Stomach (tissue), 9 donors: ENCODE results near the gene GDF2. TPM values are rescaled to one million over a fixed set of nuclear protein-coding genes. Genes with fewer than 3 reads are reported as not detected.

Source experiments
- DNase-seq, 2 donors: peaks; one replicate each; pipeline versions ENCODE4 v3.0.0 to v3.0.0-alpha.2; 2013 to 2019
- H3K27ac ChIP-seq, 5 donors: fragments of 200-600 bp in 4 of 5; sonication (generic) in 4 of 5; one replicate each; pipeline ENCODE4 v1.5.1; 2013 to 2019; ENCODE audit warnings: mild to moderate bottlenecking in 1 of 5, moderate library complexity in 1 of 5
- H3K27me3 ChIP-seq, 3 donors: fragments of 200-600 bp; sonication (generic); one replicate each; pipeline ENCODE4 v1.5.1; 2017 to 2019; ENCODE audit warnings: mixed run types in 1 of 3
- H3K36me3 ChIP-seq, 4 donors: fragments of 200-600 bp; sonication (generic); 1 replicate in 3 of 4; 2 replicates in 1 of 4; pipeline ENCODE4 v1.5.1; 2016 to 2019
- H3K4me1 ChIP-seq, 4 donors: fragments of 200-600 bp; sonication (generic); one replicate each; pipeline ENCODE4 v1.5.1; 2016 to 2019
- H3K4me3 ChIP-seq, 4 donors: fragments of 200-600 bp; sonication (generic) in 3 of 4; one replicate each; pipeline ENCODE4 v1.5.1; 2016 to 2019; ENCODE audit warnings: mild to moderate bottlenecking in 1 of 4
- H3K9me3 ChIP-seq, 4 donors: fragments of 200-600 bp; sonication (generic); one replicate each; pipeline ENCODE4 v1.5.1; 2016 to 2019
- EP300 ChIP-seq: sonication (generic); formaldehyde crosslinking; IDR thresholded peaks from one replicate; pipeline ENCODE4 v1.6.1; 2017; ENCODE audit warnings: antibody characterized with exemption
- POLR2A ChIP-seq, 4 donors: fragments of 450-650 bp; IDR thresholded peaks; one replicate each; pipeline ENCODE4 v1.6.1; 2016; ENCODE audit warnings: antibody characterized with exemption in 4 of 4, control low read depth in 2 of 4, mild to moderate bottlenecking in 1 of 4, moderate library complexity in 1 of 4
- POLR2AphosphoS5 ChIP-seq, 3 donors: sonication (generic); formaldehyde crosslinking; IDR thresholded peaks; one replicate each; pipeline ENCODE4 v1.6.1; 2016; ENCODE audit warnings: antibody characterized with exemption in 3 of 3
- WGBS, 5 donors: extraction: QIAGEN DNeasy Blood & Tissue Kit in 3 of 5; methylation state at CpG; one replicate each; pipeline versions ENCODE4 v1.1.5 to v1.1.7; 2013 to 2018; 5-methylcytosine and 5-hydroxymethylcytosine counted together
- intact Hi-C: fragments of 100-400 bp; cut with DNase I; formaldehyde crosslinking; loops from one replicate; pipeline ENCODE4 v1.15.1; 2023; ENCODE audit warnings: low total_unique reads
- polyA plus RNA-seq, 3 donors: library from polyadenylated mRNA; stranded (reverse); fragments of 200-250 nt; gene quantifications; one replicate each; pipeline ENCODE4 v1.2.3, GENCODE V29; 2013
- total RNA-seq, 5 donors: library from RNA; depleted of rRNA; stranded (reverse); fragments of >200 nt; gene quantifications; one replicate each; pipeline versions ENCODE4 v1.1.0 to v1.2.3, GENCODE V29; 2014 to 2016
- TF ChIP-seq, protein P1 (sequence below), 7 experiments: fragments of 450-650 bp in 4 of 7; fragments of 200-600 bp in 3 of 7; sonication (generic) in 3 of 7; IDR thresholded peaks; one replicate each; pipeline ENCODE4 v1.5.1; 2016 to 2019; ENCODE audit warnings: antibody characterized with exemption in 7 of 7, control low read depth in 2 of 7, mild to moderate bottlenecking in 1 of 7
- donor health status: healthy with polysubstance abuse.
- donor health status: Bipolar disorder and iron deficiency.
- donor health status: healthy.

GDF2 gene
- total and polyA plus RNA-seq, 8 donors = not detected

DNA sequence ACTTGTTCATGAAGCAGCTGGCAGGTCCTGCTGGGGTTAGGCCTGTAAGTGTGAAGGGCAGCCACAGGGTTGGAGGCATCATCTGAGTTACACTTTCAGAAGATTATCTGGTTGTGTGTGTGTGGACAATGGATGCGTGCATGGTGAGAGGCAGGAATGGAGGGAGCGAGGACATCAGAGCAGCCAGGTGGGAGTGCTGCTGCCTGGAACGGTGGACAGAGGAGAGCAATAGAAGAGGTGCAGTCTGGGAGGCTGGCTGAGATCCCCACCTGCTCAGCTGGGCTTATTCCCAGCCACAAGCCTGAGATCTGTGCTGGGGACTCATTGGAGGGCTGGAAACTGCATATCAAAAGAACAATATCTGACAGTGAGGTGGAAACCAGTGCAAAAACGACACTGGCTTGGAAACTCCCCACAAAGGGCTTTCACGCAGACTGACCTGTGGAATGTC is 44.0 kb downstream of the GDF2 start:
- 77 to 80% (median 79%) methylated on average over 5 of the region's 5 CpGs for WGBS, 5 donors

GRCh38 chr10:47366731-47367460 is 44.6 kb downstream of the GDF2 start:
- no peak for TF ChIP-seq POLR2AphosphoS5 (IDR thresholded peaks at IDR 0.05)
- TF ChIP-seq EP300 = no peak
- TF ChIP-seq, protein P1, sequence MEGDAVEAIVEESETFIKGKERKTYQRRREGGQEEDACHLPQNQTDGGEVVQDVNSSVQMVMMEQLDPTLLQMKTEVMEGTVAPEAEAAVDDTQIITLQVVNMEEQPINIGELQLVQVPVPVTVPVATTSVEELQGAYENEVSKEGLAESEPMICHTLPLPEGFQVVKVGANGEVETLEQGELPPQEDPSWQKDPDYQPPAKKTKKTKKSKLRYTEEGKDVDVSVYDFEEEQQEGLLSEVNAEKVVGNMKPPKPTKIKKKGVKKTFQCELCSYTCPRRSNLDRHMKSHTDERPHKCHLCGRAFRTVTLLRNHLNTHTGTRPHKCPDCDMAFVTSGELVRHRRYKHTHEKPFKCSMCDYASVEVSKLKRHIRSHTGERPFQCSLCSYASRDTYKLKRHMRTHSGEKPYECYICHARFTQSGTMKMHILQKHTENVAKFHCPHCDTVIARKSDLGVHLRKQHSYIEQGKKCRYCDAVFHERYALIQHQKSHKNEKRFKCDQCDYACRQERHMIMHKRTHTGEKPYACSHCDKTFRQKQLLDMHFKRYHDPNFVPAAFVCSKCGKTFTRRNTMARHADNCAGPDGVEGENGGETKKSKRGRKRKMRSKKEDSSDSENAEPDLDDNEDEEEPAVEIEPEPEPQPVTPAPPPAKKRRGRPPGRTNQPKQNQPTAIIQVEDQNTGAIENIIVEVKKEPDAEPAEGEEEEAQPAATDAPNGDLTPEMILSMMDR (IDR thresholded peaks at IDR 0.05) = no peak
- TF ChIP-seq POLR2A (IDR thresholded peaks at IDR 0.05) = no peak
- peak in 1 of 2 donors; percentile 11 for DNase-seq
- intact Hi-C loops = no loop called here

More for the DNA sequence above, 44.0 kb downstream of the GDF2 start:
- DNase-seq = peak in 1 of 2 donors; percentile 10
- Histone ChIP-seq H3K36me3 (no peaks in the 10 kb centered on the region), H3K4me3 (no peak overlapping the region), H3K27ac (no peak overlapping the region), H3K9me3 (no peaks in the 10 kb centered on the region), H3K4me1 (no peaks in the 10 kb centered on the region), H3K27me3 (no peaks in the 10 kb centered on the region)
- intact Hi-C loops = no loop called here
- TF ChIP-seq POLR2A (IDR thresholded peaks at IDR 0.05) (no peak), POLR2AphosphoS5 (IDR thresholded peaks at IDR 0.05) (no peak), EP300 (no peak)
- TF ChIP-seq, protein P1 (IDR thresholded peaks at IDR 0.05) = no peak

DNA sequence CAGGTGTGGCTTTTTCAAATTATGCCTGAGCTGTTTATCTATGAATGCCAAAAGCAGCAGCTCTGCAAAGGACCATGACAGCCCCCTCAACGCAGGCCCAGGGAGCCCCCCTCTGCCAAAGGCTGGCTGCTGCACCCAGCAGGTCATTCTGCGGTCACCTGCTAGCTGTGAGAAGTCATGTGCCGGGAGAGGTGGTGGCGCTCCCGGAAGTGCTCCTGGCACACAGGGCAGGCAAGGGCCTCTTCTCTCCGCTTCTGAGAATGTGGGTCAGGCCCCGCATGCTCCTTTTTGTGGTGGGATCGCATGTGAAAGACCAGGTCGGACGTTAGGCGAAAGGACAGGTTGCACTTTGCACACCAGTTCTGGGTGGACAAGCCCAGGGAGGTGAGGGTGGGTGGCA is 45.4 kb downstream of the GDF2 start:
- no peaks in the 10 kb centered on the region for H3K4me1 ChIP-seq
- 59 to 81% (median 70%) methylated on average over 11 of the region's 11 CpGs for WGBS, 5 donors
- DNase-seq = peak; percentile 24 to 53
- no peaks in the 10 kb centered on the region for H3K27me3 ChIP-seq
- H3K4me3 ChIP-seq = no peak overlapping the region
- no peaks in the 10 kb centered on the region for H3K9me3 ChIP-seq
- intact Hi-C loops = no loop called here
- TF ChIP-seq, protein P1 (IDR thresholded peaks at IDR 0.05) = no peak
- TF ChIP-seq POLR2AphosphoS5 (IDR thresholded peaks at IDR 0.05) (no peak), POLR2A (IDR thresholded peaks at IDR 0.05) (no peak), EP300 (no peak)
- H3K27ac ChIP-seq = no peak overlapping the region
- H3K36me3 ChIP-seq = no peaks in the 10 kb centered on the region

More at GRCh38 chr10:47366731-47367460, 44.6 kb downstream of the GDF2 start:
- whole genome bisulfite sequencing, 5 donors = 82 to 90% (median 88%) methylated on average over 8 of the region's 8 CpGs
- H3K4me1 ChIP-seq = no peaks in the 10 kb centered on the region
- H3K4me3 ChIP-seq = no peak overlapping the region
- no peaks in the 10 kb centered on the region for H3K36me3 ChIP-seq
- H3K9me3 ChIP-seq = no peaks in the 10 kb centered on the region
- no peak overlapping the region for H3K27ac ChIP-seq
- no peaks in the 10 kb centered on the region for H3K27me3 ChIP-seq

GRCh38 chr10:47368431-47369180 is 46.4 kb downstream of the GDF2 start:
- 93 to 94% (median 93%) methylated on average over 21 to 24 of the region's 24 CpGs for WGBS, 5 donors
- peak in 1 of 2 donors; percentile 25 for DNase-seq
- Histone ChIP-seq H3K4me1 (no peaks in the 10 kb centered on the region), H3K4me3 (no peak overlapping the region), H3K36me3 (no peaks in the 10 kb centered on the region), H3K27me3 (no peaks in the 10 kb centered on the region), H3K9me3 (no peaks in the 10 kb centered on the region), H3K27ac (no peak overlapping the region)
- intact Hi-C loops = no loop called here
- TF ChIP-seq POLR2AphosphoS5 (IDR thresholded peaks at IDR 0.05) = no peak
